ENCODE results near the gene ZNF521.

ZNF521 gene

GRCh38 chr18:25125680-25126079, 226.3 kb downstream of the ZNF521 start:
- no peak for DNase-seq (ENCODE audit: low spot score)

- DNase-seq (ENCODE audit: low spot score), result no peak
Measured at GRCh38 chr18:25123438-25124232, 228.3 kb downstream of the ZNF521 start.

- no peak for DNase-seq (ENCODE audit: low spot score)
Measured at GRCh38 chr18:25121442-25121841, 230.5 kb downstream of the ZNF521 start.

GRCh38 chr18:25113566-25113965, 238.4 kb downstream of the ZNF521 start:
- no peak for DNase-seq (ENCODE audit: low spot score)

- DNase-seq (ENCODE audit: low spot score), result no peak
Measured at GRCh38 chr18:25112821-25113434, 239.0 kb downstream of the ZNF521 start.

GRCh38 chr18:25111377-25112288, 240.3 kb downstream of the ZNF521 start:
- DNase-seq (ENCODE audit: low spot score), result no peak

GRCh38 chr18:25109484-25109883, 242.5 kb downstream of the ZNF521 start:
- DNase-seq (ENCODE audit: low spot score), result no peak

- no peak for DNase-seq (ENCODE audit: low spot score)
Measured at GRCh38 chr18:25103468-25104155, 248.4 kb downstream of the ZNF521 start.

GRCh38 chr18:25102662-25103061, 249.3 kb downstream of the ZNF521 start:
- DNase-seq (ENCODE audit: low spot score), result no peak

- DNase-seq (ENCODE audit: low spot score), result no peak
Measured at GRCh38 chr18:25100418-25100817, 251.5 kb downstream of the ZNF521 start.

GRCh38 chr18:25099895-25100294, 252.1 kb downstream of the ZNF521 start:
- DNase-seq (ENCODE audit: low spot score), result no peak

- DNase-seq (ENCODE audit: low spot score), result no peak
Measured at GRCh38 chr18:25097569-25098056, 254.4 kb downstream of the ZNF521 start.

- no peak for DNase-seq (ENCODE audit: low spot score)
Measured at GRCh38 chr18:25097057-25097456, 254.9 kb downstream of the ZNF521 start.

GRCh38 chr18:25093141-25093540, 258.8 kb downstream of the ZNF521 start:
- DNase-seq (ENCODE audit: low spot score), result no peak

- DNase-seq (ENCODE audit: low spot score), result no peak
Measured at GRCh38 chr18:25089470-25089869, 262.5 kb downstream of the ZNF521 start.

GRCh38 chr18:25086876-25087275, 265.1 kb downstream of the ZNF521 start:
- DNase-seq (ENCODE audit: low spot score), result no peak

- no peak for DNase-seq (ENCODE audit: low spot score)
Measured at GRCh38 chr18:25081001-25081400, 271.0 kb downstream of the ZNF521 start.

GRCh38 chr18:25080211-25080610, 271.8 kb downstream of the ZNF521 start:
- no peak for DNase-seq (ENCODE audit: low spot score)

GRCh38 chr18:25077944-25078723, 273.8 kb downstream of the ZNF521 start:
- no peak for DNase-seq (ENCODE audit: low spot score)

- DNase-seq (ENCODE audit: low spot score), result no peak
Measured at GRCh38 chr18:25077038-25077943, 274.7 kb downstream of the ZNF521 start.
